Parathyroid adenoma (tissue), 2 donors: ENCODE measurements around the gene LSAMP.

Source experiments
- H2AFZ ChIP-seq: fragments of 300-600 bp; sonication (generic); one replicate; pipeline ENCODE4 v1.7.0; 2017; ENCODE audit warnings: antibody characterized with exemption, mild to moderate bottlenecking
- H3K27ac ChIP-seq: fragments of 300-600 bp; sonication (generic); one replicate; pipeline ENCODE4 v1.7.0; 2017
- H3K27me3 ChIP-seq: fragments of 300-600 bp; sonication (generic); one replicate; pipeline ENCODE4 v1.7.0; 2017; ENCODE audit warnings: low read length; ENCODE audit not compliant: control insufficient read depth, insufficient read depth
- H3K36me3 ChIP-seq: fragments of 300-600 bp; sonication (generic); one replicate; pipeline ENCODE4 v1.7.0; 2017; ENCODE audit warnings: low read length; ENCODE audit not compliant: control insufficient read depth, insufficient read depth
- H3K4me1 ChIP-seq: fragments of 300-600 bp; sonication (generic); one replicate; pipeline ENCODE4 v1.7.0; 2017; ENCODE audit warnings: control low read depth
- H3K4me2 ChIP-seq: fragments of 300-600 bp; sonication (generic); one replicate; pipeline ENCODE4 v1.7.0; 2017; ENCODE audit warnings: low read length
- H3K4me3 ChIP-seq: fragments of 300-600 bp; sonication (generic); one replicate; pipeline ENCODE4 v1.7.0; 2017; ENCODE audit warnings: low read depth, low read length
- H3K79me2 ChIP-seq: fragments of 300-600 bp; sonication (generic); one replicate; pipeline ENCODE4 v1.7.0; 2017; ENCODE audit warnings: control low read depth
- H3K9ac ChIP-seq: fragments of 300-600 bp; sonication (generic); one replicate; pipeline ENCODE4 v1.7.0; 2017; ENCODE audit warnings: mild to moderate bottlenecking
- H3K9me3 ChIP-seq: fragments of 300-600 bp; sonication (generic); one replicate; pipeline ENCODE4 v1.7.0; 2017; ENCODE audit warnings: low read length; ENCODE audit not compliant: control insufficient read depth
- CTCF ChIP-seq: fragments of 300-600 bp; sonication (generic); IDR thresholded peaks from one replicate; pipeline ENCODE4 v1.7.0; 2017; ENCODE audit warnings: antibody characterized with exemption, mild to moderate bottlenecking
- donor health status: primary hyperparathyroidism.

LSAMP gene

GRCh38 chr3:115862849-115863248 is 582.4 kb downstream of the LSAMP start:
- Histone ChIP-seq H3K9ac (no peak overlapping the region), H3K4me1 (no peaks in the 10 kb centered on the region), H3K27ac (no peak overlapping the region), H3K27me3 (no peaks in the 10 kb centered on the region), H3K9me3 (no peaks in the 10 kb centered on the region), H3K4me3 (no peak overlapping the region), H2AFZ (no peak overlapping the region), H3K79me2 (no peaks in the 10 kb centered on the region), H3K36me3 (no peaks in the 10 kb centered on the region), H3K4me2 (no peak overlapping the region)
- TF ChIP-seq CTCF, result no peak

- Histone ChIP-seq H3K9me3 (no peaks in the 10 kb centered on the region), H3K4me2 (no peak overlapping the region), H3K27me3 (no peaks in the 10 kb centered on the region), H3K4me3 (no peak overlapping the region), H3K79me2 (no peaks in the 10 kb centered on the region), H3K9ac (no peak overlapping the region), H2AFZ (no peak overlapping the region), H3K27ac (no peak overlapping the region), H3K36me3 (no peaks in the 10 kb centered on the region), H3K4me1 (no peaks in the 10 kb centered on the region)
- TF ChIP-seq CTCF, result no peak
These were observed 583.2 kb downstream of the LSAMP start for GRCh38 chr3:115862099-115862498.

GRCh38 chr3:115861166-115861733 is 584.0 kb downstream of the LSAMP start:
- H3K4me3 ChIP-seq, result no peak overlapping the region
- no peak overlapping the region for H3K9ac ChIP-seq
- no peaks in the 10 kb centered on the region for H3K27me3 ChIP-seq
- no peak for TF ChIP-seq CTCF
- no peaks in the 10 kb centered on the region for H3K9me3 ChIP-seq
- no peaks in the 10 kb centered on the region for H3K79me2 ChIP-seq
- H3K36me3 ChIP-seq, result no peaks in the 10 kb centered on the region
- H3K27ac ChIP-seq, result no peak overlapping the region
- no peaks in the 10 kb centered on the region for H3K4me1 ChIP-seq
- no peak overlapping the region for H2AFZ ChIP-seq
- H3K4me2 ChIP-seq, result no peak overlapping the region

- no peaks in the 10 kb centered on the region for H3K79me2 ChIP-seq
- no peak overlapping the region for H3K27ac ChIP-seq
- H3K4me2 ChIP-seq, result no peak overlapping the region
- no peaks in the 10 kb centered on the region for H3K27me3 ChIP-seq
- H3K36me3 ChIP-seq, result no peaks in the 10 kb centered on the region
- H3K4me3 ChIP-seq, result no peak overlapping the region
- no peak for TF ChIP-seq CTCF
- H3K4me1 ChIP-seq, result no peaks in the 10 kb centered on the region
- no peaks in the 10 kb centered on the region for H3K9me3 ChIP-seq
- H3K9ac ChIP-seq, result no peak overlapping the region
- H2AFZ ChIP-seq, result no peak overlapping the region
These were observed 584.5 kb downstream of the LSAMP start for GRCh38 chr3:115860766-115861165.
